Naive B cell (primary cell): Measurements from ENCODE around the gene ATOSA. TPM values are rescaled to one million over a fixed set of nuclear protein-coding genes. Genes with fewer than 3 reads are reported as not detected.

ENCODE experiments used
- ATAC-seq, 2 donors: fragments of 150-1000 bp; cut with Tn5 transposase; 2 replicates each; pipeline ENCODE4 v1.10.0; 2021; ENCODE audit warnings: low read depth in 2 of 2, mild to moderate bottlenecking in 2 of 2, moderate library complexity in 2 of 2
- DNase-seq: peaks from one replicate; pipeline ENCODE4 v3.0.0; 2022
- H3K27ac Mint-ChIP-seq, 6 donors: one replicate each; pipeline ENCODE4 v1.8.0; 2020 to 2022; ENCODE audit warnings: mild to moderate bottlenecking in 6 of 6, mixed read lengths in 6 of 6, moderate library complexity in 5 of 6, inconsistent platforms in 2 of 6
- H3K27me3 Mint-ChIP-seq, 3 donors: one replicate each; pipeline ENCODE4 v1.8.0; 2021 to 2022; ENCODE audit warnings: mixed read lengths in 3 of 3, mild to moderate bottlenecking in 1 of 3
- H3K36me3 Mint-ChIP-seq, 2 donors: one replicate each; pipeline ENCODE4 v1.8.0; 2020 to 2022; ENCODE audit warnings: mixed read lengths in 2 of 2, inconsistent platforms in 1 of 2, mild to moderate bottlenecking in 1 of 2
- H3K4me1 Mint-ChIP-seq, 3 donors: one replicate each; pipeline ENCODE4 v1.8.0; 2020 to 2022; ENCODE audit warnings: mixed read lengths in 3 of 3, inconsistent platforms in 1 of 3, mild to moderate bottlenecking in 1 of 3, moderate library complexity in 1 of 3
- H3K4me3 Mint-ChIP-seq, 8 donors: one replicate each; pipeline ENCODE4 v1.8.0; 2020 to 2022; ENCODE audit warnings: mild to moderate bottlenecking in 8 of 8, mixed read lengths in 8 of 8, moderate library complexity in 8 of 8, inconsistent platforms in 2 of 8
- H3K9me3 Mint-ChIP-seq, 7 donors: one replicate each; pipeline ENCODE4 v1.8.0; 2020 to 2022; ENCODE audit warnings: mixed read lengths in 7 of 7, mild to moderate bottlenecking in 5 of 7, inconsistent platforms in 2 of 7, moderate library complexity in 1 of 7
- polyA plus RNA-seq, 6 donors: library from polyadenylated mRNA; unstranded; fragments of 300-500 nt; fragmentation: Illumina TruSeq; gene quantifications; one replicate each; pipeline ENCODE4 v1.2.3, GENCODE V29; 2021; ENCODE audit warnings: low read depth in 6 of 6

The ATOSA gene
- polyA plus RNA-seq, 6 donors from 2014 or later: 15.7 to 38.0 (median 28.4) TPM

DNA sequence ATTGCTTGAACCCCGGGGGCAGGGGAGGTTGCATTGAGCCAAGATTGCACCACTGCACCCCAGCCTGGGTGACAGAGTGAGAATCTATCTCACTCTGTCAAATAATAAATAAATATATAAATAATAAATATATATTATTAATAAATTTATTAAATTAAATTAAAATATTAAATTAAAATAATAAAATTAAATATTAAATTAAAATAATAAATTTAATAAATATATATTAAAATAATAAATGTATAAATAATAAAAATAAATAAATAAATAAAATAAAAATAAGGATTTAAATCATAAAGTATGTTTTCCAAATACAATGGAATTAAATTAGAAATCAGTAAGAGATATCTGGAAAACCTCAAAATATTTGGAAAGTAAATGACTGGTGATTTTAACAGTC is 43.3 kb downstream of the ATOSA start:
- H3K9me3 Mint-ChIP-seq: no peaks in the 10 kb centered on the region
- H3K27ac Mint-ChIP-seq: no peak overlapping the region
- H3K4me1 Mint-ChIP-seq: peaks cover 3 to 8% (median 7%) of the 10 kb centered on the region in 3 donors
- no peak overlapping the region for H3K4me3 Mint-ChIP-seq
- H3K27me3 Mint-ChIP-seq: no peaks in the 10 kb centered on the region
- ATAC-seq (no peak), DNase-seq (no peak)
- peaks cover 13 to 27% of the 10 kb centered on the region in 2 donors for H3K36me3 Mint-ChIP-seq

Other genes with a start within 250 kb of the ATOSA start
- 10 to 100 TPM in 2 of 6 donors, 1 to 10 TPM in 4; 3.8 to 15.0 (median 9.3) TPM for gene MYO5A, start 150.5 kb downstream of the ATOSA start, polyA plus RNA-seq
- 10 to 100 TPM; 48.6 to 73.3 (median 54.2) TPM for gene ARPP19, start 110.4 kb downstream of the ATOSA start, polyA plus RNA-seq
- gene ONECUT1, start 110.9 kb upstream of the ATOSA start, polyA plus RNA-seq: not detected